Measurements from ENCODE around the gene RAD51B.

DNA sequence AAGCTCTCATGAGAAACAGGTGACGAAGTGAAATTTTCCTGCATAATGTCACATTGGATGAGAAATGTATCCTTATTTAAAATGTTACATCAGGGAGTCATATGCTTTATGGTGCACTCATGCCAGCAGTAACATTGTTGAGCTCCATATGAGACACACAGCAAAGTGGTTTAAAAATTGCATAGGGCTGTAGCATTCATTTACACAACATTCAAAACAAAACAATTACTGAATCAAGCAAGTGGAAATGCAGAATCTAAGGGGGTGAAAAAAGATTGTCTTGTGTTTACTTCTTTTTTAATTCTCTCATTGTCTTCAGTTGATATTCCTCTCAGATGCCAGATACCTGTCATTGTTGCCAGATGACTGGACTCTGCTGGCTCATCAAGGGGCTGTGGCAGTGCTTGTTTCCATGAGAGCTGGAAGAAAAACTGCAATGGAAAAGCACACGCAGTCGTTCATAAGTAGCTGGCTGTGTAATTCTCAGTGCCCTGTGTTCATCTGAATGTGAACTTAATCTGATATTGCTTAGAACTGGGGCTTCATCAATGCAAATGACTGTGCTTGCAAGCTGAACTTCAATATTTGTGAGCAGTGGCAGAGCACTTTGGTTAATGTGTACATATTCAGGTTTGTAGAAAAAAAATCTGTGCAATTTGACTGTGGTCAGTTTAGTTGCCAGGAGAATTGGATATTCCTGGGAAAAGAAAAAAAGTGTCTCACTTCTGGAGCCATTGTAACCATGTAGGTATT lies 305.6 kb downstream of the RAD51B start:
- TF ChIP-seq POLR2A (IDR thresholded peaks at IDR 0.05), result no peak
- TF ChIP-seq, protein P1, sequence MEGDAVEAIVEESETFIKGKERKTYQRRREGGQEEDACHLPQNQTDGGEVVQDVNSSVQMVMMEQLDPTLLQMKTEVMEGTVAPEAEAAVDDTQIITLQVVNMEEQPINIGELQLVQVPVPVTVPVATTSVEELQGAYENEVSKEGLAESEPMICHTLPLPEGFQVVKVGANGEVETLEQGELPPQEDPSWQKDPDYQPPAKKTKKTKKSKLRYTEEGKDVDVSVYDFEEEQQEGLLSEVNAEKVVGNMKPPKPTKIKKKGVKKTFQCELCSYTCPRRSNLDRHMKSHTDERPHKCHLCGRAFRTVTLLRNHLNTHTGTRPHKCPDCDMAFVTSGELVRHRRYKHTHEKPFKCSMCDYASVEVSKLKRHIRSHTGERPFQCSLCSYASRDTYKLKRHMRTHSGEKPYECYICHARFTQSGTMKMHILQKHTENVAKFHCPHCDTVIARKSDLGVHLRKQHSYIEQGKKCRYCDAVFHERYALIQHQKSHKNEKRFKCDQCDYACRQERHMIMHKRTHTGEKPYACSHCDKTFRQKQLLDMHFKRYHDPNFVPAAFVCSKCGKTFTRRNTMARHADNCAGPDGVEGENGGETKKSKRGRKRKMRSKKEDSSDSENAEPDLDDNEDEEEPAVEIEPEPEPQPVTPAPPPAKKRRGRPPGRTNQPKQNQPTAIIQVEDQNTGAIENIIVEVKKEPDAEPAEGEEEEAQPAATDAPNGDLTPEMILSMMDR (IDR thresholded peaks at IDR 0.05), result no peak
